GM18502 (cell line): ENCODE measurements around the gene ACTN3.
"Not testable (repeated sequence)": the region's sequence is repeated elsewhere in the genome, so short reads cannot be mapped to it uniquely, and the experiment has no call there.

ENCODE experiments used
- ATAC-seq: cut with Tn5 transposase; IDR thresholded peaks from one replicate; pipeline ENCODE4 v1.9.1; 2021; ENCODE audit warnings: mild to moderate bottlenecking; ENCODE audit not compliant: unreplicated experiment, poor library complexity

ACTN3 gene

DNA sequence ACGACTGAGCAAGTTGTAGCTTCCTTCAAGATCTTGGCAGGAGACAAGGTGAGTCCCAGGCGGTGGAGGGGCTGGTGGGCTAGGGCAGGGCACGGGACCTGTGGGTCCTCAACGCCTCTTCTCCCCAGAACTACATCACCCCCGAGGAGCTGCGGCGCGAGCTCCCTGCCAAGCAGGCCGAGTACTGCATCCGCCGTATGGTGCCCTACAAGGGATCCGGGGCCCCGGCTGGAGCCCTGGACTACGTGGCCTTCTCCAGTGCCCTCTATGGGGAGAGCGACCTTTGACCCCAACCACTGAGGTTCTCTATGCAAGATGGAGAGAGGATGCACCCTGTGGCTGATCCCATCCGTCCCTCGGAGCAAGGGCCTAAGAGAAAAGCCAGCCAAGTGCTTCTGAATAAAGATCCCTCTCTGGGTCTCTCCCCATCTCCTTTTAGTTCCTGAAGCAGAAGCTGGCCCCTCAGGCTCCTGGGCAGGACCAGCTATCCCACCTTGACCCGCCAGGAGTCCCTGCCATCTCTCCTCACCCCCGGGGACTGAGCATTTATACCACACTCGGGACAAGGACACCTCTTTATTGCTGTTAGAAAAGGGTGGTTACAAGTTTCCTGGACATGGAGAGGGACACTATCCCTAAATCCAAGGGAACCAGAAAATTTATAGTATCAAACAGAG lies 16.3 kb downstream of the ACTN3 start:
- no peak for ATAC-seq

DNA sequence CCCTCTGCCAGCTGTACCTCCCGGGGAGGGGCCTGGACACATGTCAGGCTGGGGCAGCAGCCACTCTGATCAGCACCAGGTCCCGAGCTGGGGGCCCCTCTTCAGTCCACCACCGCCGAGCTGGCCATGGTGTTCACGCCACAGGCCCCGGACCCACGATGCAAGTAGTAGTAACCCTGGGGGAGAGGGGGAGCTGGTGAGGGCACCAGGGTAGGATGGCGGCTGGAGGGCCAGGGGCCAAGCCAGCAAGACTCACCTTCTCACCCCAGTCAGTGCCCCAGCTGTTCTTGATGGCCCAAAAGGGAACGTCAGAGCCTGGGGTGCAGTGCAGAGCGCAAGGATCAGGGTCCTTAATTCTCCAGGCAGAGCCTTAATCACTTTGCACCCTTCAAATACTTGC lies 17.1 kb downstream of the ACTN3 start:
- no peak for ATAC-seq

GRCh38 chr11:66564538-66564937 lies 17.8 kb downstream of the ACTN3 start:
- no peak for ATAC-seq

DNA sequence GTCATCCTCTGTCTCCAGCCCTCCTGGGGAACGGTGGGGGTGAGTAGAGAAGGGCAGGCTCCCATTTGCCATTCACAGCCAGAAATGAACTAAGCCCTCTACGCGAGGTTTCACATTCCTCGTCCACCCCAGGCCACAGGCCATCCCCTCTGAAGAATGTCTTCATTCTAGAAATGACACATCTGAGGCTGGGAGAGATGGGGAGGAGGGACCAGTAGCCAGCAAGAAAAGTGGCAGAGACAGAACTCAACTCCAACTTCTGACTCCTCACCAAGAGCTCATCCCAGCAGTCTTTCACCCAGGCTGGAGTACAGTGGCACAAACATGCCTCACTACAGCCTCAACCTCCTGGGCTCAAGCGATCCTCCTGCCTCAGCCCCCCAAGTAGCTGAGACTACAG lies 18.3 kb downstream of the ACTN3 start:
- ATAC-seq = no peak

GRCh38 chr11:66566221-66566620 lies 19.5 kb downstream of the ACTN3 start:
- ATAC-seq = no peak

DNA sequence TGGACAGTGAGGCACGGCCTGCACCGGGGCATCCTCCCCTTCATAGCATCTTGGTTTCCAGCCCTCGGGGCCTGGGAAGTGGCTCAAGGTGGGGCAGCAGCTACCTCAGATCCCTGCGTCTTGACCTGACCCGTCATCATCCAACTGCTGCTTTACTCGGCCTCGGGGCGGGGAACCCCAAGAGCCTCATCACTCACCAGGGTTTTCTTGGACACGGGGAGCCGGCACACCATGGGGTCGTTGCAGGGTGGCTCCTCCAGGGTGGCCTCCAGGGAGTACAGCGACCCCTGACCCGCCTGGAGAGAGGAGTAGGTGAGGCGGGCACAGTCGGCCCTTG lies 21.1 kb downstream of the ACTN3 start:
- no peak for ATAC-seq

- no peak for ATAC-seq
Observed at GRCh38 chr11:66568124-66568916, 21.6 kb downstream of the ACTN3 start, which contains the start of gene CTSF. Gene CTSF (minus strand): TSS chr11:66568606. CDS start chr11:66568486, 120 bp downstream.

GRCh38 chr11:66569076-66569475 lies 22.4 kb downstream of the ACTN3 start:
- ATAC-seq = no peak

- no peak for ATAC-seq
Observed at GRCh38 chr11:66570079-66570849, 23.6 kb downstream of the ACTN3 start.

- ATAC-seq = no peak
Observed at GRCh38 chr11:66570850-66571180, 24.1 kb downstream of the ACTN3 start.

DNA sequence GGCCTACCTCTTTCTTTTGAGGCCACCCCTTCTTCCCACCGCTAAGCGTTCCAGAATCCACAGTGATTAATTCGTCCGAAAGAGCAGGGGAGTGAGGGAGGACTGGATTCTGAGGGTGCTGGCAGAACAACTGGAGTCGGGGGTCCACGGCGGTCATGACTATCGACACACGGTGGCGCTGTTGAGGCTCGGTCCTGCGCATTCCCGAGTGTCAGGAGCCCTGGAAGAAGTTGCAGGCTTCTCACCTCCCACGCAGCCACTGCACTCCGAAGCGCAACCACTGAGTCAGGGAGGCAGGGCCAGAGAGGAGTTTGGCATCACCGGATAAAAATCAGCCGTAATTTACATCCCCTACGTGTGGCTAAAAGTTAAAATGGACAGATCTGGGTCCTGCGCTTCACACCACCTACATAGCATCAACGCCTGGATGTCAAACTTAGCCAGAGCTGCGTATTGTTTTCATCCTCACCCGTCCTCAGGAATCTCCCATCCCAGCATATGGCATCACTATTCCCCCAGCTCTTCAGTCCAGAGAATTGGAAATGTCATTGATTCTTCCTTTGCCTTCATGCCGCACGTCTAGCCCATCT lies 32.4 kb downstream of the ACTN3 start:
- ATAC-seq = no peak

GRCh38 chr11:66580803-66581202 lies 34.1 kb downstream of the ACTN3 start:
- ATAC-seq = no peak

GRCh38 chr11:66581261-66581660 lies 34.6 kb downstream of the ACTN3 start:
- no peak for ATAC-seq

GRCh38 chr11:66582565-66583147 lies 36.0 kb downstream of the ACTN3 start:
- ATAC-seq = not testable (repeated sequence)

DNA sequence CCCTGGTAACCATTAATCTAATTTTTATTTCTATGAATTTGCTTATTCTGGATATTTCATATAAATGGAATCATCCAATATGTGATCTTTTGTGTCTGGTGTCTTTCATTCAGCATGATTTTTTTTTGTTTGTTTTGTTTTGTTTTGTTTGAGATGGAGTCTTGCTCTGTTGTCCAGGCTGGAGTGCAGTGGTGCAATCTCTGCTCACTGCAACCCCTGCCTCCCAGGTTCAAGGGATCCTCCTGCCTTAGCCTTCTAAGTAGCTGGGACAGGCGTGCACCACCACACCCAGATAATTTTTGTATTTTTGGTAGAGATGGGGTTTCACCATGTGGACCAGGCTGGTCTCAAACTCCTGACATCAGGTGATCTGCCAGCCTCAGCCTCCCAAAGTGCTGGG lies 38.7 kb downstream of the ACTN3 start:
- ATAC-seq = not testable (repeated sequence)

DNA sequence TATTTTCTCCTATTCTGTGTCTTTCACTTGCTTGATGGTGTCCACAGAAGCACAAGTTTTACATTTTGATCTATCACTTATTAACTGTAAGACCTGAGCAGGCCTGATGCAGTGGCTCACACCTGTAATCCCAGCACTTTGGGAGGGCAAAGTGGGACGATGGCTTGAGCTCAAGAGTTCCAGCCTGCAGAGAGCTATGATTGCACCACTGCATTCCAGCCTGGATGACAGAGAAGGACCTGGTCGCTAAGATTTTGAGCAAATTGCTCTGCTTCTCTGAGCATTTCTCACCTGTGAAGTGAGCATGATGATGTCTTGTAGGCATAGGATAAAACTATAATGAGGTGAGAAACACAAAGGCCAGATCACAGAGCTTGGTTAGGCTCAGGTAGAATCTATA lies 39.4 kb downstream of the ACTN3 start:
- no peak for ATAC-seq

DNA sequence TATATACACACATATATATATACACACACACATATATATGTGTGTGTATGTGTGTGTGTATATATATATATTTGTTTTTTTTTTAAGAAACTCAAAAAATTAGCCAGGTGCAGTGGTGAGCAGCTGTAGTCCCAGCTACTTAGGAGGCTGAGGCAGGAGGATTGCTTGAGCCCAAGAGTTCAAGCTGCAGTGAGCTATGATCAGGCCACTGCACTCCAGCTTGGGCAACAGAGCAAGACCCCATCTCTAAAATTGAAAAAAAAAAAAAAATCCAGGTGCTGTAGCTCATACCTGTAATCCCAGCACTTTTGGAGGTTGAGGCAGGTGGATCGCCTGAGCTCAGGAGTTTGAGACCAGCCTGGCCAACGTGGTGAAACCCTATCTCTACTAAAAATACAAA lies 42.6 kb downstream of the ACTN3 start:
- ATAC-seq = not testable (repeated sequence)

DNA sequence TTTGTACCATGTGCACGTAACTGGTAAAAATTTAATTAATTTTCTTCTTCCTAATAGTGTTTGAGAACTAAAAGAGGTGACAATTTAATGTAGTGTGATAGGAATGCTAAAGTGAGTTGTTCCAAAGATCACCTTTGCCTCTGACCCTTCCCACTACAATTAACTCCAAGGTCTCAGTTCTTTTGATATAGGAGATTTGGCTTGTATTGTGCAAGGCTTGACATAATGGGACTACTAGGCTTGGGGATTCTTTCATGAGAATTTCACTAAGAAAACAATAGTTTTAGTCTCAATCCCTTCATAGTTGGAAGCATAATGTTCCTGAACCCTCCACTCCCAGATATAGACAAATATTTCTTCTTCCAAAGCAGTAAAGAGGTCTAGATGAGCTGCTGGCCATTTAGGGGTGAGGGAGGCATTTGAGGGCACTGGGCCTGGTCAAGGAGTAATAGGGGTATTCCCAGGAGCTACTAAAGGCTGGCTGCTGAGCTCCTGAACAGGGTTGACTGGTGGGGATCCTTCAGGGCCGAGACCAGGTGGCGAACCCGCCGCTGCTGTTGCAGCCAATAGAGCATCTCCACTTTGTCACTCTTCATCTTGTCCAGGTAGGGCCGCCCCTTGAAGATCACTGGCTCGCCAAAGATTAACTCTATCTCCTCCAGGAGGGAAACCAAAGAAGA lies 43.4 kb downstream of the ACTN3 start:
- ATAC-seq = no peak

GRCh38 chr11:66591175-66591574 lies 44.5 kb downstream of the ACTN3 start:
- ATAC-seq = no peak
